Fibroblast of villous mesenchyme (primary cell): ENCODE data around the gene COMT. TPM values are rescaled to one million over a fixed set of nuclear protein-coding genes. Genes with fewer than 3 reads are reported as not detected.
A peak's percentile ranks its signal among the peaks of the same experiment; 100 is the strongest.

Experiments used
- DNase-seq: peaks from one replicate; pipeline ENCODE4 v3.0.0-alpha.2; 2010; ENCODE audit warnings: low read depth
- H3K4me3 ChIP-seq: 2 replicates; pipeline ENCODE4 v1.5.1; 2011; ENCODE audit warnings: low read depth, mild to moderate bottlenecking, low read length
- CTCF ChIP-seq: IDR thresholded peaks from 2 replicates; pipeline ENCODE4 v1.5.1; 2012; ENCODE audit warnings: low read depth, mild to moderate bottlenecking, low read length; ENCODE audit not compliant: insufficient read depth
- total RNA-seq: library from RNA; depleted of rRNA; stranded (reverse); fragments of >200 nt; gene quantifications from 2 replicates; pipeline ENCODE4 v1.2.3, GENCODE V29; 2012

COMT gene
- total RNA-seq, 1 donor, result 173 TPM

- TF ChIP-seq CTCF, result peak; percentile 94
- H3K4me3 ChIP-seq, result no peak overlapping the region
- peak; percentile 79 for DNase-seq
Observed at GRCh38 chr22:19909350-19910179, 32.0 kb upstream of the COMT start.

DNA sequence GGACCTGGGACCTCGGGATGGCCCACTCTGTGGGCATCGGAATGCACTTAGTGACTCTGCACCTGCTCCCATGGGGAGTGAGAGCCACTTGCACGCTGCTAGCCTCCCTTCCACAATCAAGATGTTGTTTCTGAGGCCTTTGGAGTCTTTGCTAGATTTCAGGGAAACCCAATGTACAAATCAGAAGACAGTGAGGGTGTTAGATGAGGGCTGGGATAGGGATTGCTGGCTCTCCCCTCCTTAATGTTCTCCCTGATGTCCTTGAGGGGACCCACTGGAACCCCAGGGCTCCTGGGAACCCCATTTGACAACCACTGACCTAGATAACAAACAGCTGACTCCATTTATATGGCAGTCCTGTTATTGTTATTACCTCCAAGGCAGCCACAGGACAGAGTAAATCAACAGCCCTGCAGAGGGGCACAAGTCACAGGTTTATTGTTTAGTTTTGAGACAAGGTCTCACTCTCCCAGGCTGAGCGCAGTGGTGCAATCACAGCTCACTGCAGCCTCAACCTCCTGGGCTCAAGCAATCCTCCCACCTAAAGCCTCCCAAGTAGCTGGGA lies 31.3 kb upstream of the COMT start:
- no peak overlapping the region for H3K4me3 ChIP-seq
- TF ChIP-seq CTCF, result no peak
- DNase-seq, result no peak

- no peak overlapping the region for H3K4me3 ChIP-seq
- no peak for DNase-seq
- no peak for TF ChIP-seq CTCF
Observed at GRCh38 chr22:19911540-19912270, 29.9 kb upstream of the COMT start.

GRCh38 chr22:19912271-19912999 lies 29.1 kb upstream of the COMT start:
- DNase-seq, result no peak
- H3K4me3 ChIP-seq, result no peak overlapping the region
- peak; percentile 11 for TF ChIP-seq CTCF

- no peak for TF ChIP-seq CTCF
- no peak for DNase-seq
Observed at GRCh38 chr22:19913337-19913936, 28.1 kb upstream of the COMT start.

DNA sequence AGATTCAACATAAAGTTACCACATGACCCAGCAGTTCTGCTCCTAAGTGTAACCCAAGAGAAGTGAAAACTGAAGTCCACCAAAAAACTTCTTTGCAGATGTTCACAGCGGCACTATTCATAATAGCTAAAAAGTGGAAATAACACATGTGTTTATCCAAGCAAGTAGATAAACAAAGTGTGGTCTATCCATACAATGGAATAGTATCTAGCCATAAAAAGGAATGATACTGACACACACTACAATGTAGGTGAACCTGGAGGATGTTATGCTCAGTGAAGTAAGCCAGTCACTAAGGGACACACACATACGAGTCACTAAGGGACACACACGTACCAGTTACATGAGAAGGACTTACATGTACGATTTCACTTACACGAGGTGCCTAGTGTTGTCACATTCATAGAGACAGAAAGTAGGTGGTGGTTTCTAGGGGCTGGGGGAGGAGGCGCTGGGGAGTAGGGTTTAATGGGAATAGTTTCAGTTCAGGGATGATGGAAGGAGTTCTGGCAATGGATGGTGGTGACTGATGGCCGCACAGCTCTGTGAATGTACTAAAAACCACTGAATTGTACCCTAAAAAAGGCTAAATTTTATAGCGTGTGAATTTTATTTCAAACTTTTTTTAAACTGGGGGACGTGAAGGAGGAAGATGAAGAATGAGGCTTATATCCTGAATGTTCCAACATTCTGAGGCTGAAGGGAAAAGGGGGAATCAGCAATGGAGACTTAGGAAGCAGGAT lies 27.2 kb upstream of the COMT start:
- H3K4me3 ChIP-seq, result no peak overlapping the region
- no peak for DNase-seq
- no peak for TF ChIP-seq CTCF

More at GRCh38 chr22:19913337-19913936, 28.1 kb upstream of the COMT start:
- H3K4me3 ChIP-seq, result no peak overlapping the region
